GM18507 (cell line): ENCODE data around the gene KRTAP5-8.
"Not testable (repeated sequence)": the region's sequence is repeated elsewhere in the genome, so short reads cannot be mapped to it uniquely, and the experiment has no call there.

Experiments used
- DNase-seq: peaks from one replicate; pipeline ENCODE4 v3.0.0; 2011; ENCODE audit warnings: low read depth; ENCODE audit not compliant: insufficient read length; ENCODE audit errors: extremely low spot score
- FAIRE-seq: peaks from 2 replicates; lab custom pipeline; 2011; peaks lifted over from hg19 to GRCh38; lab: Jason Lieb, UNC

KRTAP5-8 gene

GRCh38 chr11:71505001-71505400, 32.8 kb upstream of the KRTAP5-8 start:
- FAIRE-seq (no peak), DNase-seq (no peak)

- FAIRE-seq (no peak), DNase-seq (no peak)
Observed at GRCh38 chr11:71505781-71506180, 32.0 kb upstream of the KRTAP5-8 start.

GRCh38 chr11:71507102-71507501, 30.7 kb upstream of the KRTAP5-8 start:
- FAIRE-seq: no peak

GRCh38 chr11:71518506-71519471, 19.0 kb upstream of the KRTAP5-8 start:
- FAIRE-seq (no peak), DNase-seq (no peak)

More at GRCh38 chr11:71507102-71507501, 30.7 kb upstream of the KRTAP5-8 start:
- no peak for DNase-seq

GRCh38 chr11:71519546-71519945, 18.3 kb upstream of the KRTAP5-8 start:
- DNase-seq (no peak), FAIRE-seq (no peak)

GRCh38 chr11:71525188-71525937, 12.5 kb upstream of the KRTAP5-8 start:
- FAIRE-seq (no peak), DNase-seq (no peak)

- no peak for FAIRE-seq
- DNase-seq: no peak
Observed at GRCh38 chr11:71525938-71526495, 11.8 kb upstream of the KRTAP5-8 start.

- FAIRE-seq, DNase-seq: not testable (repeated sequence)
Observed at GRCh38 chr11:71526796-71527575, 10.8 kb upstream of the KRTAP5-8 start, which contains the start of gene KRTAP5-7. Gene KRTAP5-7 (plus strand): TSS chr11:71527267. CDS start chr11:71527301, 34 bp downstream.

GRCh38 chr11:71527576-71528210, 10.1 kb upstream of the KRTAP5-8 start:
- FAIRE-seq (no peak), DNase-seq (no peak)

- DNase-seq (no peak), FAIRE-seq (no peak)
Observed at GRCh38 chr11:71530602-71531001, 7.2 kb upstream of the KRTAP5-8 start.

- FAIRE-seq: no peak
- no peak for DNase-seq
Observed at GRCh38 chr11:71532036-71532610, 5.7 kb upstream of the KRTAP5-8 start.

- FAIRE-seq, DNase-seq: not testable (repeated sequence)
Observed at GRCh38 chr11:71534711-71535608, 2.9 kb upstream of the KRTAP5-8 start.

GRCh38 chr11:71535825-71536224, 2.0 kb upstream of the KRTAP5-8 start:
- no peak for DNase-seq
- FAIRE-seq: no peak

GRCh38 chr11:71537537-71537936, 288 bp upstream of the KRTAP5-8 start:
- FAIRE-seq (no peak), DNase-seq (no peak)

- DNase-seq: no peak
- FAIRE-seq: no peak
Observed at GRCh38 chr11:71538666-71538990, 803 bp downstream of the KRTAP5-8 start.

- no peak for DNase-seq
- no peak for FAIRE-seq
Observed at GRCh38 chr11:71539017-71539416, 1.2 kb downstream of the KRTAP5-8 start.

GRCh38 chr11:71539971-71540370, 2.1 kb downstream of the KRTAP5-8 start:
- peak; percentile 29 for FAIRE-seq
- peak; percentile 25 for DNase-seq
